WERI-Rb-1 (cell line): ENCODE measurements around the gene CHCHD1.

Source experiments
- DNase-seq: peaks from one replicate; pipeline ENCODE4 v3.0.0-alpha.2; 2020
- H3K27ac ChIP-seq: fragments of 250-450 bp; sonication (Bioruptor Pico); 2 replicates; pipeline ENCODE4 v1.5.1; 2020; ENCODE audit warnings: mild to moderate bottlenecking, moderate library complexity
- H3K27me3 ChIP-seq: fragments of 250-450 bp; sonication (Bioruptor Pico); 2 replicates; pipeline ENCODE4 v1.5.1; 2021; ENCODE audit warnings: mild to moderate bottlenecking, low read depth, moderate library complexity; ENCODE audit not compliant: insufficient read depth, severe bottlenecking
- H3K36me3 ChIP-seq: fragments of 250-450 bp; sonication (Bioruptor Pico); 2 replicates; pipeline ENCODE4 v1.5.1; 2020; ENCODE audit warnings: mild to moderate bottlenecking, moderate library complexity
- H3K4me3 ChIP-seq: 2 replicates; pipeline ENCODE4 v1.5.1; 2011; ENCODE audit warnings: low read depth, mild to moderate bottlenecking, control low read depth, low read length
- H3K9me3 ChIP-seq: fragments of 250-450 bp; sonication (Bioruptor Pico); 2 replicates; pipeline ENCODE4 v1.5.1; 2021; ENCODE audit warnings: mild to moderate bottlenecking, moderate library complexity; ENCODE audit not compliant: severe bottlenecking
- TF ChIP-seq, protein P1 (sequence below): IDR thresholded peaks from 2 replicates; pipeline ENCODE4 v1.5.1; 2011; ENCODE audit warnings: low read depth, mild to moderate bottlenecking, control low read depth, inconsistent platforms, low read length

Gene CHCHD1

DNA sequence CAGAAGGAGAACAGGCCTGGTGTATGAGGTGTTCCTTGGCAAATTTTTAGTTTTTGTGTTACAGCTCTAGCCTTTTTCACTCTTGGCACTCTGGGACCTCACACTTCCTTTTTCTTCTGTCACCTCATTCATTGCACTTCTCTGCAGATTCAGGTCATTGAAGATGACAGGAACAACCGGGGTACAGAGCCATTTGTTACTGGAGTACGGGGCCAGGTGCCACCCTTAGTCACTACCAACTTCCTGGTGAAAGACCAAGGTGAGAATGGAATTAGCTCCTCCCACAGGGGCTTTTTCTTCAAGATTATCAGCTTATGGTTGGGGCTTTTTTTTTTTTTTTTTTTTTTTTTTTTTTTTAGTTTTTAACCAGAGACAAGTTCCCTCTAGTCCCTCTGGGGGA lies 18.5 kb upstream of the CHCHD1 start:
- Histone ChIP-seq H3K4me3 (no peak overlapping the region), H3K27me3 (no peaks in the 10 kb centered on the region), H3K27ac (no peak overlapping the region), H3K9me3 (no peaks in the 10 kb centered on the region), H3K36me3 (peaks cover 83% of the 10 kb centered on the region)
- TF ChIP-seq, protein P1, sequence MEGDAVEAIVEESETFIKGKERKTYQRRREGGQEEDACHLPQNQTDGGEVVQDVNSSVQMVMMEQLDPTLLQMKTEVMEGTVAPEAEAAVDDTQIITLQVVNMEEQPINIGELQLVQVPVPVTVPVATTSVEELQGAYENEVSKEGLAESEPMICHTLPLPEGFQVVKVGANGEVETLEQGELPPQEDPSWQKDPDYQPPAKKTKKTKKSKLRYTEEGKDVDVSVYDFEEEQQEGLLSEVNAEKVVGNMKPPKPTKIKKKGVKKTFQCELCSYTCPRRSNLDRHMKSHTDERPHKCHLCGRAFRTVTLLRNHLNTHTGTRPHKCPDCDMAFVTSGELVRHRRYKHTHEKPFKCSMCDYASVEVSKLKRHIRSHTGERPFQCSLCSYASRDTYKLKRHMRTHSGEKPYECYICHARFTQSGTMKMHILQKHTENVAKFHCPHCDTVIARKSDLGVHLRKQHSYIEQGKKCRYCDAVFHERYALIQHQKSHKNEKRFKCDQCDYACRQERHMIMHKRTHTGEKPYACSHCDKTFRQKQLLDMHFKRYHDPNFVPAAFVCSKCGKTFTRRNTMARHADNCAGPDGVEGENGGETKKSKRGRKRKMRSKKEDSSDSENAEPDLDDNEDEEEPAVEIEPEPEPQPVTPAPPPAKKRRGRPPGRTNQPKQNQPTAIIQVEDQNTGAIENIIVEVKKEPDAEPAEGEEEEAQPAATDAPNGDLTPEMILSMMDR: no peak
- no peak for DNase-seq

DNA sequence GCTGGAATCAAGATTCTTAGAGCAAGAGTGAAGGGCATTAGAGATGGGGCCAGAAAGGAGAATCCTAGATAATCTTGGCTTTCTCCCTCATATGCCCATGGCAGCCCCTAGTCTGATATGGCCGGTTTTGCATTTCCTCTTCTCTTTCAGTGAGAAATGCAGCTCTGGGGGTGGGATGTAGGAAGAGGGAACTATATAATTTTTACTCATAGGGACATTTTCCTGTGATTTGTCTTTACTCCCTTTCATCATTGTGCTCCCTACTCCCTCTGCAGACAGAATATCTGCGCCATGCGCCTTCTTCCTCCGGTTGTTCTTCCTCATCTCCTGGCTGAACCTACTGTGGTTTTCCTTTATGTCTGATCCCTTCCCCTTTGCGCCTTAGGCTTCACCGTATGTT lies 16.8 kb upstream of the CHCHD1 start:
- TF ChIP-seq, protein P1: no peak
- DNase-seq: no peak
- Histone ChIP-seq H3K9me3 (no peaks in the 10 kb centered on the region), H3K4me3 (no peak overlapping the region), H3K27me3 (no peaks in the 10 kb centered on the region), H3K36me3 (peaks cover 93% of the 10 kb centered on the region), H3K27ac (no peak overlapping the region)

DNA sequence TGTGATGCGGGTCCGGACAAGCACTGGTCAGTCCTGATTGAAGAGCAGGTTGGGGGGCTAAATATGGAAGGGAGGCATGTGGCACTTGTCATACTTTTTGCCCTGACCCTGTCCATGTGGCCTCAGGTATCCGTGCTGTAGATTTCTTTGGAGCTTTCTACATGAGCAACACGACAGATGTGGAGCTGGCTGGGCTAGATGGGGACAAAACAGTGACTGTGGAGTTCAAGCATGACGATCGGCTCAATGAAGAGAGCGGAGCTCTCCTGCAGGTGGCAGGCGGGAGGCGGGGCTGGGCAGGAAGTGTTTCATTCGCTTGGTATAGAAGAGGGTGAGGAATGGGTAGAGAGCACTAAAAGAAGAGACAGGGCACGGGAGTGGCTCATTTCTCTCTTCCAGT lies 13.0 kb upstream of the CHCHD1 start:
- Histone ChIP-seq H3K36me3 (peaks cover 73% of the 10 kb centered on the region), H3K27me3 (no peaks in the 10 kb centered on the region), H3K9me3 (no peaks in the 10 kb centered on the region), H3K27ac (no peak overlapping the region; the same call in 1 of the 2 replicates), H3K4me3 (no peak overlapping the region)
- no peak for DNase-seq
- TF ChIP-seq, protein P1: no peak

DNA sequence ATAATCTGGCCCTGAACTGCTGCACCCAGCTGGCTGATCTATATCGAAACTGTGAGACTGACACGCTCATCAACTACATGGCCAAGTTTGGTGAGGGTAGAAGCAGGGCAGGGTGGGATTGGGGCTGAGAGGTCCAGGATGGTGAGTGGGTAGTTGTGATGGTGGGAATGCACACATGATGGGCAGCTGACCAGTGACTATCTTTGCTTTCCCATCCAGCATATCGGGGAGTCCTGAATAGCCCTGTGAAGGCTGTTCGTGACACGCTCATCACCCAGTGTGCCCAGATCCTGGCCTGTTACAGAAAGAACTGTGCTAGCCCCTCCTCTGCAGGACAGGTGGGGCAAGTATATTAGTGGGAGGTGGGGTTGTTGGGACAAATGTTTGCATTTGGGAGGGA lies 12.5 kb upstream of the CHCHD1 start:
- no peaks in the 10 kb centered on the region for H3K9me3 ChIP-seq
- TF ChIP-seq, protein P1: no peak
- no peak for DNase-seq
- no peak overlapping the region for H3K27ac ChIP-seq
- no peaks in the 10 kb centered on the region for H3K27me3 ChIP-seq
- H3K36me3 ChIP-seq: peaks cover 75% of the 10 kb centered on the region
- no peak overlapping the region for H3K4me3 ChIP-seq

DNA sequence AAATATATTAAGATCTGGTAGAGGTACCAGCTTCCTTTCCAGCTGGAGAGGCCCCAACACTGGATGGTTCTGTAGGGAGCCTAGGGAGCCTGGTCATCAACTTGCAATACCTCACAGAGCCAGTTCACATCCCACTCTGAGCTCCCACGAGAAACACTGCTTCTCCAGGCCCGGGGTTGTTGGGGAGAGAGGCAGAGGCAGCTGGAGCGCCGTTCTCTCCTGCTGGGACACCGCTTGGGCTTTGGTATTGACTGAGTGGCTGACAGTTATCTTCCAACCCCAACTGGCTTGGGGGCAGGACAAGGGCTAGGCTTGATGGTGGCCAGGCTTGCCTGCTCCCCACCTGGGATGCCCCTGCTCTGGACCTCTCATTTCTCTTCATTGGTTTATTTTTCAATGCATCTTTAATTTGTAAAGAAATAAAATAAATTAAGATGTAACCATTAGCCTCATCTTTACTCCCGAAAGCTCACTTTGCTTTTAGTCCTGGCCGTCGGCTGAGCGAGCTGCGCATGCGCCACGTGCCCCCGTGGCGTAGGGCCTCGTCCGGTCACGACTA lies 10.0 kb upstream of the CHCHD1 start:
- peak; percentile 36 for DNase-seq
- Histone ChIP-seq H3K27me3 (no peaks in the 10 kb centered on the region), H3K9me3 (no peaks in the 10 kb centered on the region), H3K4me3 (peak overlapping the region; percentile 88), H3K36me3 (peaks cover 74% of the 10 kb centered on the region), H3K27ac (peak overlapping the region; percentile 94)
- TF ChIP-seq, protein P1: no peak
